ENCODE measurements around the gene ADGRF3. TPM values are rescaled to one million over a fixed set of nuclear protein-coding genes. Genes with fewer than 3 reads are reported as not detected.

Gene ADGRF3
- total and polyA plus RNA-seq, 2 of the 13 experiments (the other 11 are each of a cell fraction or from before 2014, with no cell fraction given) = 0.40 to 1.5 TPM

GRCh38 chr2:26345545-26346453 lies 790 bp downstream of the ADGRF3 start, which contains the start of gene SELENOI (continued):
- TF ChIP-seq ZNF414 (CRISPR knock-in tag; IDR thresholded peaks at IDR 0.05) (peak; percentile 65; the same call in 1 of the 2 replicates), ZNF574 (CRISPR knock-in tag; IDR thresholded peaks at IDR 0.05) (peak; percentile 84), FOXP1 (IDR thresholded peaks at IDR 0.05) (peak; percentile 51; the same call in 1 of the 2 replicates), FOXP1 (CRISPR knock-in tag; IDR thresholded peaks at IDR 0.05) (no peak), CBFB (CRISPR knock-in tag; IDR thresholded peaks at IDR 0.05) (peak; percentile 93), ZFP62 (CRISPR knock-in tag; IDR thresholded peaks at IDR 0.05) (no peak), AFF4 (CRISPR knock-in tag; IDR thresholded peaks at IDR 0.05) (peak; percentile 83; the same call in 1 of the 2 replicates), CEBPZ (IDR thresholded peaks at IDR 0.05; ENCODE audit: low read length) (no peak), MBD4 (IDR thresholded peaks at IDR 0.05; ENCODE audit: borderline replicate concordance, low read length) (no peak), USF2 (IDR thresholded peaks at IDR 0.05; ENCODE audit: low read depth, low read length) (no peak), USF2 (CRISPR knock-in tag; IDR thresholded peaks at IDR 0.05; ENCODE audit: borderline replicate concordance) (peak; percentile 52; the same call in 1 of the 2 replicates), RBM22 (optimal IDR thresholded peaks at IDR 0.05; ENCODE audit: low read length) (no peak)
- TF ChIP-seq, protein P1, sequence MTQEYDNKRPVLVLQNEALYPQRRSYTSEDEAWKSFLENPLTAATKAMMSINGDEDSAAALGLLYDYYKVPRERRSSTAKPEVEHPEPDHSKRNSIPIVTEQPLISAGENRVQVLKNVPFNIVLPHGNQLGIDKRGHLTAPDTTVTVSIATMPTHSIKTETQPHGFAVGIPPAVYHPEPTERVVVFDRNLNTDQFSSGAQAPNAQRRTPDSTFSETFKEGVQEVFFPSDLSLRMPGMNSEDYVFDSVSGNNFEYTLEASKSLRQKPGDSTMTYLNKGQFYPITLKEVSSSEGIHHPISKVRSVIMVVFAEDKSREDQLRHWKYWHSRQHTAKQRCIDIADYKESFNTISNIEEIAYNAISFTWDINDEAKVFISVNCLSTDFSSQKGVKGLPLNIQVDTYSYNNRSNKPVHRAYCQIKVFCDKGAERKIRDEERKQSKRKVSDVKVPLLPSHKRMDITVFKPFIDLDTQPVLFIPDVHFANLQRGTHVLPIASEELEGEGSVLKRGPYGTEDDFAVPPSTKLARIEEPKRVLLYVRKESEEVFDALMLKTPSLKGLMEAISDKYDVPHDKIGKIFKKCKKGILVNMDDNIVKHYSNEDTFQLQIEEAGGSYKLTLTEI (CRISPR knock-in tag; conservative IDR thresholded peaks at IDR 0.05) = no peak
